Mononuclear cell (primary cell): ENCODE measurements around the gene MXRA7. TPM values are rescaled to one million over a fixed set of nuclear protein-coding genes. Genes with fewer than 3 reads are reported as not detected.
"Not testable (repeated sequence)": the region's sequence is repeated elsewhere in the genome, so short reads cannot be mapped to it uniquely, and the experiment has no call there.

Source experiments
- H3K27me3 ChIP-seq: 2 replicates; pipeline ENCODE4 v1.6.0; 2011; ENCODE audit warnings: low read length, control low read depth; ENCODE audit not compliant: insufficient read depth
- H3K4me1 ChIP-seq: 2 replicates; pipeline ENCODE4 v1.5.1; 2011; ENCODE audit warnings: mild to moderate bottlenecking, low read length, control low read depth; ENCODE audit not compliant: insufficient read depth
- H3K4me3 ChIP-seq: 2 replicates; pipeline ENCODE4 v1.5.1; 2011; ENCODE audit warnings: mild to moderate bottlenecking, low read length, moderate library complexity
- H3K9me3 ChIP-seq: 2 replicates; pipeline ENCODE4 v1.5.1; 2011; ENCODE audit warnings: low read depth, mild to moderate bottlenecking, control low read depth, low read length
- total RNA-seq: library from RNA; depleted of rRNA; stranded (reverse); fragments of >200 nt; gene quantifications from one replicate; pipeline ENCODE4 v1.2.3, GENCODE V29; 2012

The MXRA7 gene
- total RNA-seq, 1 donor = 10.3 TPM

- not testable (repeated sequence) for H3K4me3 ChIP-seq, H3K9me3 ChIP-seq, H3K27me3 ChIP-seq, H3K4me1 ChIP-seq
These were observed 12.2 kb downstream of the MXRA7 start for GRCh38 chr17:76698466-76698977.

- no peaks in the 10 kb centered on the region for H3K27me3 ChIP-seq
- no peak overlapping the region for H3K4me3 ChIP-seq
- H3K4me1 ChIP-seq = no peaks in the 10 kb centered on the region
- H3K9me3 ChIP-seq = no peaks in the 10 kb centered on the region
These were observed 12.9 kb downstream of the MXRA7 start for GRCh38 chr17:76697702-76698465.

GRCh38 chr17:76696763-76697701 lies 13.7 kb downstream of the MXRA7 start:
- H3K9me3 ChIP-seq = no peaks in the 10 kb centered on the region
- no peaks in the 10 kb centered on the region for H3K4me1 ChIP-seq
- no peak overlapping the region for H3K4me3 ChIP-seq
- no peaks in the 10 kb centered on the region for H3K27me3 ChIP-seq

- no peaks in the 10 kb centered on the region for H3K27me3 ChIP-seq
- H3K4me1 ChIP-seq = no peaks in the 10 kb centered on the region
- no peaks in the 10 kb centered on the region for H3K9me3 ChIP-seq
- H3K4me3 ChIP-seq = no peak overlapping the region
These were observed 15.5 kb downstream of the MXRA7 start for GRCh38 chr17:76695059-76695831.

- Histone ChIP-seq H3K27me3 (no peaks in the 10 kb centered on the region), H3K9me3 (no peaks in the 10 kb centered on the region), H3K4me1 (no peaks in the 10 kb centered on the region), H3K4me3 (no peak overlapping the region)
These were observed 19.2 kb downstream of the MXRA7 start for GRCh38 chr17:76691379-76692191.

- no peaks in the 10 kb centered on the region for H3K9me3 ChIP-seq
- no peaks in the 10 kb centered on the region for H3K27me3 ChIP-seq
- no peak overlapping the region for H3K4me3 ChIP-seq
- H3K4me1 ChIP-seq = no peaks in the 10 kb centered on the region
These were observed 20.0 kb downstream of the MXRA7 start for GRCh38 chr17:76690596-76691280.

GRCh38 chr17:76689859-76690258 lies 20.9 kb downstream of the MXRA7 start:
- Histone ChIP-seq H3K9me3 (no peaks in the 10 kb centered on the region), H3K27me3 (no peaks in the 10 kb centered on the region)

GRCh38 chr17:76688165-76688622 lies 22.6 kb downstream of the MXRA7 start:
- H3K4me1 ChIP-seq = no peaks in the 10 kb centered on the region
- H3K9me3 ChIP-seq = no peaks in the 10 kb centered on the region

More at GRCh38 chr17:76689859-76690258, 20.9 kb downstream of the MXRA7 start:
- Histone ChIP-seq H3K4me1 (no peaks in the 10 kb centered on the region), H3K4me3 (no peak overlapping the region)

GRCh38 chr17:76687298-76688164 lies 23.2 kb downstream of the MXRA7 start:
- no peak overlapping the region for H3K4me3 ChIP-seq
- no peaks in the 10 kb centered on the region for H3K9me3 ChIP-seq
- H3K4me1 ChIP-seq = peaks cover 5% of the 10 kb centered on the region
- H3K27me3 ChIP-seq = no peaks in the 10 kb centered on the region

More at GRCh38 chr17:76688165-76688622, 22.6 kb downstream of the MXRA7 start:
- Histone ChIP-seq H3K27me3 (no peaks in the 10 kb centered on the region), H3K4me3 (no peak overlapping the region)

GRCh38 chr17:76686538-76687297 lies 24.0 kb downstream of the MXRA7 start:
- Histone ChIP-seq H3K4me3 (no peak overlapping the region), H3K4me1 (peaks cover 11% of the 10 kb centered on the region), H3K27me3 (no peaks in the 10 kb centered on the region), H3K9me3 (no peaks in the 10 kb centered on the region)

- H3K4me3 ChIP-seq = no peak overlapping the region
- peaks cover 14% of the 10 kb centered on the region for H3K4me1 ChIP-seq
- H3K9me3 ChIP-seq = no peaks in the 10 kb centered on the region
These were observed 24.9 kb downstream of the MXRA7 start for GRCh38 chr17:76685846-76686245.

GRCh38 chr17:76685366-76685765 lies 25.4 kb downstream of the MXRA7 start:
- peaks cover 14% of the 10 kb centered on the region for H3K4me1 ChIP-seq
- H3K9me3 ChIP-seq = no peaks in the 10 kb centered on the region
- no peak overlapping the region for H3K4me3 ChIP-seq
- no peaks in the 10 kb centered on the region for H3K27me3 ChIP-seq

More at GRCh38 chr17:76685846-76686245, 24.9 kb downstream of the MXRA7 start:
- H3K27me3 ChIP-seq = no peaks in the 10 kb centered on the region
